ENCODE measurements around the gene PSPN. TPM values are rescaled to one million over a fixed set of nuclear protein-coding genes. Genes with fewer than 3 reads are reported as not detected.

Gene PSPN
- total RNA-seq, 1 donor from 2014 or later, result 5.2 TPM

DNA sequence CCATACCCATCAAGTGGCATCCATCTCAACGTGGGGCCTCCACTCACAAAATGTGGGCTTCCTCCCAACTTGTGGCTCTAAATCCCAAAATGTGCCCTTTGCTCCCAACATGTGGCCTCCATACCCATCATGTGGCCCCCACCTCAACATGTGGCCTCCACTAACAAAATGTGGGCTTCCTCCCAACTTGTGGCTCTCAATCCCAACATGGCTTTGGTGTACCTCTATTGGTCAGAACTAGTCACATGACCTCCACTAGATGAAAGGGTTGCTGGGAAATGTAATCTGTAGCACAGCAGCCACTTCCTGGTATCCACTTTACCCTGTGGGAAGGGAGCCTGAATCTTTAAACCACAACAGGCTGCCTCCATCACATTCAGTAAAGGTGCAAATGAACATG, 32.3 kb downstream of the PSPN start:
- no peak for DNase-seq (ENCODE audit: low read depth)
- H3K4me3 ChIP-seq (ENCODE audit: low read depth, low read length), result no peak overlapping the region
- TF ChIP-seq, protein P1, sequence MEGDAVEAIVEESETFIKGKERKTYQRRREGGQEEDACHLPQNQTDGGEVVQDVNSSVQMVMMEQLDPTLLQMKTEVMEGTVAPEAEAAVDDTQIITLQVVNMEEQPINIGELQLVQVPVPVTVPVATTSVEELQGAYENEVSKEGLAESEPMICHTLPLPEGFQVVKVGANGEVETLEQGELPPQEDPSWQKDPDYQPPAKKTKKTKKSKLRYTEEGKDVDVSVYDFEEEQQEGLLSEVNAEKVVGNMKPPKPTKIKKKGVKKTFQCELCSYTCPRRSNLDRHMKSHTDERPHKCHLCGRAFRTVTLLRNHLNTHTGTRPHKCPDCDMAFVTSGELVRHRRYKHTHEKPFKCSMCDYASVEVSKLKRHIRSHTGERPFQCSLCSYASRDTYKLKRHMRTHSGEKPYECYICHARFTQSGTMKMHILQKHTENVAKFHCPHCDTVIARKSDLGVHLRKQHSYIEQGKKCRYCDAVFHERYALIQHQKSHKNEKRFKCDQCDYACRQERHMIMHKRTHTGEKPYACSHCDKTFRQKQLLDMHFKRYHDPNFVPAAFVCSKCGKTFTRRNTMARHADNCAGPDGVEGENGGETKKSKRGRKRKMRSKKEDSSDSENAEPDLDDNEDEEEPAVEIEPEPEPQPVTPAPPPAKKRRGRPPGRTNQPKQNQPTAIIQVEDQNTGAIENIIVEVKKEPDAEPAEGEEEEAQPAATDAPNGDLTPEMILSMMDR (conservative IDR thresholded peaks at IDR 0.05; ENCODE audit: low read depth, low read length), result no peak

DNA sequence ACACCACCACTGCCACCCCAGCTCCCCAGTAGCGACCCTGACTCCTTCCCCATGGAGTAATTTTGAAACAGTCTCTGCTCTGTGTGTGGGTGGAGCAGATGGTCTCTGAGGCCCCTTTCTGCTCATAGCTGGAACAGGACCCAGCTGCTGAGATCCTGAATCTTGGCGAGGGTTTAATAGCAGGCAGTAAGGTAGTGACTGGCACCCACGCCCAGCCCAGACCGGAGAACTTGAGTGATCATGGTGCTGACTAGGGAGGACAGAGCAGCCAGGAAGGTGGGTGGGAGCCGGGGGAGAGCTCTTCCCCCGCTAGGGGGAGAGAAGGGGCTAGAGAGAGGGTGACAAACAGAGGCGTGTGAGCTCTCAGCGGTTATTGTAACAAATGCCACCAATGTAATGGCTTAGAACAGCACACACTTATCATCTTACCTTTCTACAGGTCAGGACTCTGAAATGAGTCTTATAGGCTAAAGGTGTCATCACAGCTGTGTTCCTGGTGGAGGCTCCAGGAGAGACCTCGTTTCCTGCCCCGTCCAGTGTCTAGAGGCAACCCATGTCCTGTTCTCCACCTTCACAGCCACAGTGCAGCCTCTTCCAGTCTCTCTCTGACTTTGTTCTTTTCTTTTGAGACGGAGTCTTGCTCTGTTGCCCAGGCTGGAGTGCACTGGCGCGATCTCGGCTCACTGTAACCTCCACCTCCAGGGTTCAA, 35.1 kb downstream of the PSPN start:
- DNase-seq (ENCODE audit: low read depth), result no peak
- TF ChIP-seq, protein P1 (conservative IDR thresholded peaks at IDR 0.05; ENCODE audit: low read depth, low read length), result no peak
- no peak overlapping the region for H3K4me3 ChIP-seq (ENCODE audit: low read depth, low read length)

DNA sequence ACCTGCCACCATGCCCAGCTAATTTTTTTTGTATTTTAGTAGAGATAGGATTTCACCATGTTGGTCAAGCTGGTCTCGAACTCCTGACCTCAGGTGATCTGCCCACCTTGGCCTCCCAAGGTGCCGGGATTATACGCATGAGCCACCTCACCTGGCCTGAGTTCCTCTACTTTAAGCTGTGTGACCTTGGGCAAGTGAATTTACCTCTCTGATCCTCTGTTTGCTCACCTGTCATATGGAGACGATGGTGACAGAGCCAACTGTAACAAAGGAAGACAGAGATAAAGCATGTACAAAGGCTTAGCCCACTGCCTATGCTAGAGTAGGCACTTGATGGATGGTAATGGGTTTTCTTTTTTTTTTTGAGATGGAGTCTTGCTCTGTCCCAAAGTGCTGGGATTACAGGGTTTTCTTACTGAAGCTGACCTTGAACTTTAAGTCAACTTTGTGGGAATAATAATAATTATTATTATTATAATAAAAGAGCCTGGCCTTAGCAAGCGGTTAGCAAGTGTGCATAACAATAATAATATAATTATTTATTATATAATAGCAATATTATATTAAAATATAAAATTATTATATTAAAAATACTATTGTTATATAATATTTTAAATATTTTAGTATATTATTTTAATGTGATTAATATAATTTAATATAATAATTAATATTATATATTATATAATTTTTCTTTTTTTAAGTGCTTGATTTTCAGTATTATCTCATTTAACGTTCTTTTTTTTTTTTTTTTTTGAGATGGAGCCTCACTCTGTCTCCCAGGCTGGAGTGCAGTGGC, 41.0 kb downstream of the PSPN start:
- no peak for DNase-seq (ENCODE audit: low read depth)
- no peak overlapping the region for H3K4me3 ChIP-seq (ENCODE audit: low read depth, low read length)
- TF ChIP-seq, protein P1 (conservative IDR thresholded peaks at IDR 0.05; ENCODE audit: low read depth, low read length), result no peak

DNA sequence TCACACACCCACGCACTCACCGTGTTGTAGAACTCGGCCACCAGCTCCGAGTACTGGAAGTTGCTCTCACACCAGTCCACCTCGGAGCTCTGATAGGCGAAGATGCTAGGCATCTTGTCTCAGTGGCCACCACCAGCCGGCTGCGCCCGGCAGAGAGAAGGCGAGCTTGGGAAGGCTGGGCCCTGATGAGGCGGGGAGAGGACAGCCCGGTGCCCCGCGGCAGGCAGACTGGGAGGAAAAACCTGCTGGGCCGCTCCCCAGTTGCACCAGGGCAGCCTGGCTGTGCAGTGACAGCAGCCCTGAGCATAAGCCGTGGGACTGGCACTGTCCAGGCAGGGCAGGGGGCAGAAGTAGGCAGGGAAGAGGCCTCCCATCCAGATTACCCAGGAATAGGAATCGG, 42.3 kb downstream of the PSPN start, which contains the start of gene ACER1:
ACER1 (minus strand) TSS at position 174 of the 400 bp plus-strand sequence; CDS start at position 113, 61 bp downstream.
- no peak within 1 kb of the TSS for H3K4me3 ChIP-seq (ENCODE audit: low read depth, low read length)
- TF ChIP-seq, protein P1 (conservative IDR thresholded peaks at IDR 0.05; ENCODE audit: low read depth, low read length), result no peak
- DNase-seq (ENCODE audit: low read depth), result no peak

DNA sequence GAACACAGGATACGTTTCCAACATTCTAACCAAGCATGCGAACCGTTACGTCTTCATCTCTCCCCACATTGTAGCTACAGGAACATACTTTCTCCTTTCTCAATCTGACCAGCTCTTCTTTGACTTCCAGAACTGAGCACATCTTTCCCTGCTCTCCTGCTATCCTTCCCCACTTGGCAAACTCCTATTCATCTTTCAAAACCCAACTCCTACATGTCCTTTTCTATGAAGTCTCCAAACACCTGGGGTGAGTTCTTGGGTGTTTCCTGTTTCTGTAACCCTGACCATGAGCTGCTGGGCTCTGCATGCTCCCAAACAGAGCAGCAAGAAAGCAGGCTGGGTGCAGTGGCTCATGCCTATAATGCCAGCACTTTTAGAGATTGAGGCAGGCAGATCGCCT, 48.9 kb downstream of the PSPN start:
- DNase-seq (ENCODE audit: low read depth), result no peak
- TF ChIP-seq, protein P1 (conservative IDR thresholded peaks at IDR 0.05; ENCODE audit: low read depth, low read length), result no peak
- no peak overlapping the region for H3K4me3 ChIP-seq (ENCODE audit: low read depth, low read length)

DNA sequence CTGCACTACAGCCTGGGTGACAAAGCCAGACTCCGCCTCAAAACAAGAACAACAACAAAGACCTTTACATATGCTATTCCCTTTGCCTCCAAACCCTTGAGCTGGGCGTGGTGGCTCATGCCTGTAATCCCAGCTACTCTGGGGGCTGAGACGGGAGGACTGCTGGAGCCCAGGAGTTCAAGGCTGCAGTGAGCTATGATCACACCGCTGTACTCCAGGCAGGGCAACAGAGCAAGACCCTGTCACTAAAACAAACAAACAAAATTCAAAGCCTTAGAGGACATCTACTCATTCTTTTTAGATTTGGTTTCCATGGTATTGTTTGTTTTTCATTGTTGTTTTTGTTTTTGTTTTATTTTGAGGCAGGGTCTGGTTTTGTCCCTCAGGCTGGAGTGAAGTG, 50.1 kb downstream of the PSPN start:
- no peak for DNase-seq (ENCODE audit: low read depth)
- TF ChIP-seq, protein P1 (conservative IDR thresholded peaks at IDR 0.05; ENCODE audit: low read depth, low read length), result no peak
- H3K4me3 ChIP-seq (ENCODE audit: low read depth, low read length), result no peak overlapping the region

Other genes with a start within 250 kb of the PSPN start
- not detected in 2 replicates for gene ACSBG2, start 240.3 kb downstream of the PSPN start, total RNA-seq
- gene MLLT1, start 96.0 kb downstream of the PSPN start, total RNA-seq, result 15.2 and 22.9 TPM in 2 replicates
- gene ACER1, start 42.3 kb downstream of the PSPN start, total RNA-seq, result not detected in 2 replicates
- 102 and 237 TPM in 2 replicates for gene CLPP, start 14.4 kb downstream of the PSPN start, total RNA-seq
- gene ALKBH7, start 3.1 kb downstream of the PSPN start, total RNA-seq, result 56.4 and 80.7 TPM in 2 replicates
- 42.1 and 42.2 TPM in 2 replicates for gene GTF2F1, start 17.2 kb upstream of the PSPN start, total RNA-seq
- gene KHSRP, start 48.9 kb upstream of the PSPN start, total RNA-seq, result 96.0 and 296 TPM in 2 replicates
- 0.23 TPM in 1 of 2 replicates, not detected in the other for gene SLC25A41, start 57.8 kb upstream of the PSPN start, total RNA-seq
- 34.1 and 53.1 TPM in 2 replicates for gene SLC25A23, start 83.9 kb upstream of the PSPN start, total RNA-seq
- gene CRB3, start 88.3 kb upstream of the PSPN start, total RNA-seq, result 58.9 and 63.1 TPM in 2 replicates
- 0.94 and 4.4 TPM in 2 replicates for gene DENND1C, start 105.9 kb upstream of the PSPN start, total RNA-seq
- gene TUBB4A, start 126.4 kb upstream of the PSPN start, total RNA-seq, result 0.72 and 3.1 TPM in 2 replicates
- gene TNFSF9, start 155.1 kb upstream of the PSPN start, total RNA-seq, result 12.5 and 18.1 TPM in 2 replicates
- 6.8 and 9.7 TPM in 2 replicates for gene CD70, start 215.2 kb upstream of the PSPN start, total RNA-seq